GM12872 (cell line): ENCODE results near the gene C12orf76.

ENCODE experiments used
- TF ChIP-seq, protein P1 (sequence below): IDR thresholded peaks from 3 replicates; pipeline ENCODE4 v1.5.1; 2011; ENCODE audit warnings: low read depth, mild to moderate bottlenecking, low read length, moderate library complexity; ENCODE audit not compliant: insufficient read depth

The C12orf76 gene

DNA sequence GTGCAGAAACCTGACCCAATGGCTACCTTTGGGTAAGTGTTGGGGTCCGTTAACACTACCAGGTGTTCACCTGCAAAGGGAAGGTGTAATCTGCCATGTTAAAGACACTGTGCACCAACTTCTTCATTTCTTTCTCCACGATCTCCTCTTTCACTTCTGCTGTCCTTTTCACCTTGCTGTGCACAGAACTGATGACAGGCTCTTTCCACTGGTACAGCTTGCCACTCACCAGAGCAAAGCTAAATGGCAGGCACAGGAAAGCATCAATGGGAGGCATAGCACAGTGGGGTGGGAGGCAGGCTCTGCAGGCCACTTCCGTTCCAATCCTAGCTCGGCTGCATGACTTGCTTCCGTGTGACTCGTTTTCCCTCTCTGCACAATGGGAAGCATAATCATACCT lies 2.6 kb upstream of the C12orf76 start:
- TF ChIP-seq, protein P1, sequence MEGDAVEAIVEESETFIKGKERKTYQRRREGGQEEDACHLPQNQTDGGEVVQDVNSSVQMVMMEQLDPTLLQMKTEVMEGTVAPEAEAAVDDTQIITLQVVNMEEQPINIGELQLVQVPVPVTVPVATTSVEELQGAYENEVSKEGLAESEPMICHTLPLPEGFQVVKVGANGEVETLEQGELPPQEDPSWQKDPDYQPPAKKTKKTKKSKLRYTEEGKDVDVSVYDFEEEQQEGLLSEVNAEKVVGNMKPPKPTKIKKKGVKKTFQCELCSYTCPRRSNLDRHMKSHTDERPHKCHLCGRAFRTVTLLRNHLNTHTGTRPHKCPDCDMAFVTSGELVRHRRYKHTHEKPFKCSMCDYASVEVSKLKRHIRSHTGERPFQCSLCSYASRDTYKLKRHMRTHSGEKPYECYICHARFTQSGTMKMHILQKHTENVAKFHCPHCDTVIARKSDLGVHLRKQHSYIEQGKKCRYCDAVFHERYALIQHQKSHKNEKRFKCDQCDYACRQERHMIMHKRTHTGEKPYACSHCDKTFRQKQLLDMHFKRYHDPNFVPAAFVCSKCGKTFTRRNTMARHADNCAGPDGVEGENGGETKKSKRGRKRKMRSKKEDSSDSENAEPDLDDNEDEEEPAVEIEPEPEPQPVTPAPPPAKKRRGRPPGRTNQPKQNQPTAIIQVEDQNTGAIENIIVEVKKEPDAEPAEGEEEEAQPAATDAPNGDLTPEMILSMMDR = no peak

DNA sequence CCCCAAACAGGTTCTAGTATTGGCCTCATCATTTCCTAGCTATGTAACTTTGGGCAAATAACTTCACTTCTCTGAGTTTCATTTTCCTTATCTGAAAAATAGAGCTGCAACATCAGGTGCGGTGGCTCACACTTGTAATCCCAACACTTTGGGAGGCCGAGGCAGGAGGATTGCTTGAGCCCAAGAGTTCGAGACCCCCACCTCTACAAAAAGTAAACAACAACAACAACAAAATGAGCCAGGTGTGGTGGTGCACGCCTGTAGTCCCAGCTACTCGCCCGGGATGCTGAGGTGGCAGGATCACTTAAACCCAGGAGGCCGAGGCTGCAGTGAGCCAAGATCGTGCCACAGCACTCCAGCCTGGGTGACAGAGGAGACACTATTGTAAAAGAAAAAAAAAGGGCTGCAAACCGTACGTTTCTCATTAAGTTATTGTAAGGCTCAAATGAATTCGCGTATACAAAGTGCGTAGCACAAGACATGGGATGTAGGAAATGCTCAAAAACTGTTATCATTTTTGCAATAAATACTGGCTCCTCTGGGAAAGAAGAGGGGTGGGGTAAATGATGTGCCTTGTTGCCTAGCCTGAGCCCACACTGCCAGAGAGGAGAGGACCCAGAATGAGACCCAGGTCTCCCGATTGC lies 903 bp downstream of the C12orf76 start:
- TF ChIP-seq, protein P1 = no peak

DNA sequence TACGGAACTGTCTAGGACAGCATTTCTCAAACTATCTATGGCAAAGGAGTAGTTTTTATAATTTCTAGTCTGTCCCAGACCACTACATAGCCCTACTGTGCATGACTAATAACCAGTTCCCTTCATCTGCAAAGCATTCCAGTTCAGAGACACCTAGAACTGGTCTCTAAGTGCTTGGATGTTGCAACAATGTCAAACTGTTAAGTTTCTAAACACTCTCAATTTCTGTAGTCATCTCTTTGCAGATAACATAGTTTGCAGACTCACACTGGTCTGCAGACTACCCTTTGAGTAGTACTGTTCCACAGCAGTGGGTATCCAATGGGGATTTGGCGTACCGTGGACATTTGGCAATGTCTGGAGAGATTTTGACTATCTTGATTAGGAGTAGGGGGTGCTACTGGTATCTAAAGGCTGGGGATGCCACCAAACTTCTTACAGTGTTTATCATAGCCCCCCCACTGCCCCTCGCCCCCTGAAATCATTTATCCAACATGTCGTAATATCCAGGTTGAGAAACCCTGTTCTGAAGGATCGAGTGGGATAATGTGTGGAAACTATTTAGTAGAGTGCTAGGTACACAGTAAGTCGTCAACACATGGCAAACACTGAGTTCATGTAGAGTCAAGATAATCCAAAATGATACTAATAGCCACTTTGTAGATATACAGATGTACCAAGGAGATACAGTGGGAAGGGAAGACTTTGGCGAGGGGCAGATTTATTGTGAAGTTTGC lies 1.7 kb downstream of the C12orf76 start:
- TF ChIP-seq, protein P1 = no peak

DNA sequence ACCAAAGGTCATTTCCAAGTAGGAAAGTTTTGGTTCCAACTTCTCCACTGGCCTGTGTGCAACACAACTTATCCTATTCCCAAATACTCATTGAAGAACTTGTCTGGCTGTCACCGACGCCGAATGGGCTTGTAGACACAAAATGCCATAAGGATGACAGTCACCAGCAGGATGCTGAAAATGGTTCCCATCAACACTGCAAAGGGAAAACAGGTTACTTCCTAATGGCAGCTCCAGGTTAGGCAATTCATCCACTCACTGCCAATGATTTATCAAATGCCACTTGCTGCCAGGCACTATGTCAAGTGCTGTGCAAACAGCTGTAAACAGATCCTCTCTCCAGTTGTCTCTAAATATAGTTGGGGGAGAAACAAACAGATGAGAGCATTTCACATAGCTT lies 6.1 kb downstream of the C12orf76 start:
- TF ChIP-seq, protein P1 = no peak

DNA sequence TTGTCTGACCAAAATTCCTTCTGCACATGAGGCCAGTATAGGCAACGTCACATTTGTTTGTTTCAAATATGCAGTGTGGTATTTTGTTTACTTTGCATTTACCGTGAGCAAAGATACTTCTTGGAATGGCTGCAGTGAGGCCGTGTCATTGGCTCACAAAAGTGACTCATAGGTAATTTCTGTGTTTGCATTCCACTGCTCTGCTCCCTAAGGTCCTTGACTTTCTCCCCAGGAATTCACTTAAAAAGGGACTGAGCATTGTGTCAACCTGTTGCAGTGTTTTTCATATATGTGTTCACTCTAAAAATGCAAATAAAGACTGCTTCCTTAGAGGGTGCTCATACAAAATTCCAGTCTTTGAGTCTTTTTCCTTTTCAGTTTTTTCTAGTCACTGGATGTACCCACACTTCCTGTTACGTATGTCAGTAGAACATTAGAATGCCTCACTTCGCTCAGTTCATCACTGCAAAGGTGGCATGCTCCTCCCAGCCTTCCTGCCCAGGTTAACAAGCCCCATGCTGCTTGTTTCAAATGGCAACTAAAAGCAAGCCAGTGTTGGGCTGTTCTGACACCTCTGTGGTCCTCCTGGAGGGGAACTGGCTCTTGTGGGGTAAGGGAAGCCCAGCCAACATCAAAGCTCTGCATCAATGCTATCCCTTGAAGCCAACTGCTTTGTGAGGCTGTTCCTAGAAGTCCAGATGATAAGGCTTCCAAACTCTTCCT lies 9.1 kb downstream of the C12orf76 start:
- TF ChIP-seq, protein P1 = no peak

DNA sequence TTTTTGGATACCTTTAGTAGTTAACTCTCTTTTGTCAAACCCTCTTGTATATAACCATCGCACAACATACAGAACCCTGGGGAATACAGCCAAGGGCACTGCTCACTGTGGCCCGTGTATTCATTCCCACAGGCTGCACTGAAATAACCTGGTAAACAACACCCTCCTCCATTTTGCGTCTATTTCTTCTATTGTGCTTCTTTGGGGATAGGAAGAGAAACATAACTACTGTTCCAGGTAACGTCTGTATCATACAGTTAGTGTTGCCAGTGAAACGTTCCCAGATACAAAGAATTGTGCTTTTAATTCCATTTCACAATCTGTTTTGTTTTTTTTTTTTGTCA lies 9.6 kb downstream of the C12orf76 start:
- TF ChIP-seq, protein P1 = no peak

DNA sequence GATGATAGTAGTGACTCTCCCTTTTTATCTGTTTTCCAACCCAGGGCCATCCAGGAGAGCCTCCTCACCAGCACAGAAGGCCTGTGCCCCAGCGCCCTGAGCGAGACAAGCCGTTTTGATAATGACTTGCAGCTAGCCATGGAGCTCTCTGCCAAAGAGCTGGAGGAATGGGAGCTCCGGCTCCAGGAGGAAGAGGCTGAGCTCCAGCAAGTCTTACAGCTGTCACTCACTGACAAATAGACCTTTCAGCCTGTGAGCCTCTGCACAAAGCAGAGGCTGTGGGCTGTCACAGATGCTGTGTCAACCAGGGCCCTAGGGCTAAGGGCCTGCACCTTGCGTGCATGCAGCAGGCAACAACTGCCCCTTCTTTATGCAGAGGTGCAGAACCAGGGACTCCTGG lies 11.0 kb downstream of the C12orf76 start:
- TF ChIP-seq, protein P1 = no peak
